ENCODE measurements around the gene CD44. TPM values are rescaled to one million over a fixed set of nuclear protein-coding genes. Genes with fewer than 3 reads are reported as not detected.
A peak's percentile ranks its signal among the peaks of the same experiment; 100 is the strongest.
"Not testable (repeated sequence)": the region's sequence is repeated elsewhere in the genome, so short reads cannot be mapped to it uniquely, and the experiment has no call there.

CD44 gene
- 309 and 350 TPM in 2 replicates for polyA plus RNA-seq (2011; rRNA removed)
- polyA plus RNA-seq (2012; cell fraction: cytosol; rRNA removed), result 153 and 218 TPM in 2 replicates
- 265 and 417 TPM in 2 replicates for polyA plus RNA-seq (2012; cell fraction: nucleus; rRNA removed)
- polyA plus RNA-seq (2017; fragmentation: RNase III; extraction: RNeasy Plus Mini Kit Qiagen cat#74134 plus additional on column Dnase treatment), result 545 to 587 TPM (median 585 TPM) in 3 replicates
- 385 and 445 TPM in 2 replicates for polyA minus RNA-seq (2011; rRNA and poly(A)+ RNA removed)

DNA sequence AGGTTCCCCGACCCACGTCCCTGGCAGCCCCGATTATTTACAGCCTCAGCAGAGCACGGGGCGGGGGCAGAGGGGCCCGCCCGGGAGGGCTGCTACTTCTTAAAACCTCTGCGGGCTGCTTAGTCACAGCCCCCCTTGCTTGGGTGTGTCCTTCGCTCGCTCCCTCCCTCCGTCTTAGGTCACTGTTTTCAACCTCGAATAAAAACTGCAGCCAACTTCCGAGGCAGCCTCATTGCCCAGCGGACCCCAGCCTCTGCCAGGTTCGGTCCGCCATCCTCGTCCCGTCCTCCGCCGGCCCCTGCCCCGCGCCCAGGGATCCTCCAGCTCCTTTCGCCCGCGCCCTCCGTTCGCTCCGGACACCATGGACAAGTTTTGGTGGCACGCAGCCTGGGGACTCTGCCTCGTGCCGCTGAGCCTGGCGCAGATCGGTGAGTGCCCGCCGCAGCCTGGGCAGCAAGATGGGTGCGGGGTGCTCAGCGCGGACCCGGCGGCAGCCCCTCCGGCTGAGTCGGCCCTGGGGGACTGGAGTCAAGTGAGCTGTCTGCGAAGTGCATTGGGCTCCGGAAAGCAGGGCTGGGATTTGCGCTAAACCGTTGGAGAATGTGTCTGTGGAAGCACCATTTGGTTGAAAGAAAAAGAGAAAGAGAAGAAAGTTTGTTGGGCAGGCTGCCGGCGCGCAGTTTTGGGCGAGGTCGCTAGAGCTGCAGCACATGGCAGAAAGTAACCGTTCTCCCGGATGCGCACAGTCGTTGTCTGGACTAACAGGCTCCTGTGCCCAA is at the start of gene CD44:
Gene CD44 (plus strand): TSS at position 229 of the 779 bp plus-strand sequence. CDS start 133 bp downstream, at position 362.
- DNase-seq (ENCODE audit: low read depth in 1 of 2, low spot score in 1 of 2) (peak; percentile 80 to 83), ATAC-seq (peak; percentile 68 to 77), FAIRE-seq (no peak)
- TF ChIP-seq, protein P1, sequence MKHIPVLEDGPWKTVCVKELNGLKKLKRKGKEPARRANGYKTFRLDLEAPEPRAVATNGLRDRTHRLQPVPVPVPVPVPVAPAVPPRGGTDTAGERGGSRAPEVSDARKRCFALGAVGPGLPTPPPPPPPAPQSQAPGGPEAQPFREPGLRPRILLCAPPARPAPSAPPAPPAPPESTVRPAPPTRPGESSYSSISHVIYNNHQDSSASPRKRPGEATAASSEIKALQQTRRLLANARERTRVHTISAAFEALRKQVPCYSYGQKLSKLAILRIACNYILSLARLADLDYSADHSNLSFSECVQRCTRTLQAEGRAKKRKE (CRISPR knock-in tag; IDR thresholded peaks at IDR 0.05; ENCODE audit: low read depth), result no peak
- TF ChIP-seq JUN (IDR thresholded peaks at IDR 0.05) (peak; percentile 75 to 90; a peak in 4 of 5 replicates), RCOR1 (IDR thresholded peaks at IDR 0.05; ENCODE audit: low read depth, low read length) (no peak), RNF2 (IDR thresholded peaks at IDR 0.05; ENCODE audit: borderline replicate concordance, low read depth) (0 out of 2 replicates have a peak, but pooled peaks have one; percentile 52), POLR2A (IDR thresholded peaks at IDR 0.05; ENCODE audit: low read length) (peak; percentile 92), PHF8 (IDR thresholded peaks at IDR 0.05; ENCODE audit: borderline replicate concordance, low read depth) (peak; percentile 37; the same call in 1 of the 2 replicates), RAD21 (conservative IDR thresholded peaks at IDR 0.05 in 1 of 2, IDR thresholded peaks at IDR 0.05 in 1 of 2) (peak in 1 of 2 experiments; percentile 9; a peak in 1 of 5 replicates)
- TF ChIP-seq, protein P2, sequence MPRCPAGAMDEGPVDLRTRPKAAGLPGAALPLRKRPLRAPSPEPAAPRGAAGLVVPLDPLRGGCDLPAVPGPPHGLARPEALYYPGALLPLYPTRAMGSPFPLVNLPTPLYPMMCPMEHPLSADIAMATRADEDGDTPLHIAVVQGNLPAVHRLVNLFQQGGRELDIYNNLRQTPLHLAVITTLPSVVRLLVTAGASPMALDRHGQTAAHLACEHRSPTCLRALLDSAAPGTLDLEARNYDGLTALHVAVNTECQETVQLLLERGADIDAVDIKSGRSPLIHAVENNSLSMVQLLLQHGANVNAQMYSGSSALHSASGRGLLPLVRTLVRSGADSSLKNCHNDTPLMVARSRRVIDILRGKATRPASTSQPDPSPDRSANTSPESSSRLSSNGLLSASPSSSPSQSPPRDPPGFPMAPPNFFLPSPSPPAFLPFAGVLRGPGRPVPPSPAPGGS (IDR thresholded peaks at IDR 0.05), result peak; percentile 90
- TF ChIP-seq, protein P3, sequence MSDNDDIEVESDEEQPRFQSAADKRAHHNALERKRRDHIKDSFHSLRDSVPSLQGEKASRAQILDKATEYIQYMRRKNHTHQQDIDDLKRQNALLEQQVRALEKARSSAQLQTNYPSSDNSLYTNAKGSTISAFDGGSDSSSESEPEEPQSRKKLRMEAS (IDR thresholded peaks at IDR 0.05), result peak; percentile 62
- Histone ChIP-seq H3K4me1 (peaks cover 60% of the 10 kb centered on the region), H3K4me3 (peak within 1 kb of the TSS; percentile 79), H3K27ac (peak within 1 kb of the TSS; percentile 96 to 98), H3K9me3 (no peaks in the 10 kb centered on the region), H3K4me2 (peak within 1 kb of the TSS; percentile 98)
- ChIA-PET POLR2A (interaction anchor here (0.8 to 2.6 kb wide), 8 partner anchors 12 to 217 kb away, joined by 3 to 20 read pairs (median 5); no protein-coding TSS in a partner anchor), CTCF (interaction anchor here (0.7 to 1.9 kb wide), 11 partner anchors 9 to 773 kb away, joined by 3 to 13 read pairs (median 3); no protein-coding TSS in a partner anchor)
- 0% methylated on average over 20 of the region's 55 CpGs for WGBS (ENCODE audit: missing lambda C conversion rate)

DNA sequence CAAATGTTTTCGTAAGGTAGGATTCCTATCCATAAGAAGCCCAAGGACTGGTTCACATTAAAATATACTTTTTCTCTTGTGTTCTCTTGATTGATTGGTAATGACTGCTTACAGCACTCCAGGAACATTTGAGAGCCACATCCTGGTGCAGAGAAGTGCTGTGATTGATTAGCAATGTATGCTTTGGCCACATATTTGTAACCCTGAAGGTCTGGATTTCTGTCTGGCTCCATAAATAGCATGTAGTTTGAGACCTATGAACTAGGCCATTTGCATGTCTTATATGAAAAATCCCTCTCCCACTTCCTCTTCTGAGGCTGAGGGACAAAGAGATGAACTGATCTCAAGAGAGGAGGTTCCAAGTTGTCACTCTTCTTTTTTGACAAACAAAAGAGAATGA is 49.3 kb upstream of the CD44 start:
- no peak overlapping the region for H3K4me2 ChIP-seq

DNA sequence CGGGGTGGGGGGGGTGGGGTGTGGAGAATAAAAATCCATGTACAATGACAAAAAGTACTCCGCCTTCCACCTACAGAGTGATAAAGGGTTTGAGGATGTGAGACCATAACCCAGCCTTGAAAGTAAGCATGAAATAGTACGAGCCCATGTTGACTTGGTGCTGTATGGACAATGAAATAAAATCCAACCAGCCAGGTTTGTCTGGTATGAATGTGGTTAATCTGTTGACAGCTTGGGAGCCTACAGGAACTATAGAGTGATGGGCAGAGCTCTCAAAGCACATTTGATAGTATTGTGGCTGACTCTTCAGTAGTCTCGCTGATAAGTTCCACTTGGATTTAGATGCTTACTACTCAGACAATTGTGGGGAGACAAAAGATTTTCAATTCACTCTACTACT is 48.8 kb upstream of the CD44 start:
- POLR2A ChIA-PET, result no interaction called here
- no peak overlapping the region for H3K4me3 ChIP-seq
- CTCF ChIA-PET, result interaction anchor here (1.6 kb wide), 1 partner anchor 302 kb away, joined by 6 read pairs; no protein-coding TSS in a partner anchor
- ATAC-seq, result no peak
- no peaks in the 10 kb centered on the region for H3K4me1 ChIP-seq
- WGBS (ENCODE audit: missing lambda C conversion rate), result 90% methylated on average over 4 of the region's 4 CpGs
- no peaks in the 10 kb centered on the region for H3K9me3 ChIP-seq
- no peak for DNase-seq (ENCODE audit: low read depth in 1 of 2, low spot score in 1 of 2)
- H3K27ac ChIP-seq, result no peak overlapping the region
- no peak for TF ChIP-seq CBX8 (IDR thresholded peaks at IDR 0.05)
- no peak for TF ChIP-seq RAD21 (conservative IDR thresholded peaks at IDR 0.05 in 1 of 2, IDR thresholded peaks at IDR 0.05 in 1 of 2)
- TF ChIP-seq KDM1A (IDR thresholded peaks at IDR 0.05; ENCODE audit: low read depth), result no peak
- no peak for TF ChIP-seq MYC (IDR thresholded peaks at IDR 0.05; ENCODE audit: borderline replicate concordance, low read length)
- TF ChIP-seq NR3C1 (IDR thresholded peaks at IDR 0.05), result no peak
- TF ChIP-seq FOXS1 (CRISPR knock-in tag; IDR thresholded peaks at IDR 0.05), result no peak
- TF ChIP-seq TFCP2L1 (CRISPR knock-in tag; IDR thresholded peaks at IDR 0.05), result no peak
- no peak overlapping the region for H3K4me2 ChIP-seq
- no peak for FAIRE-seq

More for the DNA sequence above, 49.3 kb upstream of the CD44 start:
- TF ChIP-seq RFX5 (IDR thresholded peaks at IDR 0.05), result no peak
- TF ChIP-seq FOSB (CRISPR knock-in tag; IDR thresholded peaks at IDR 0.05), result no peak
- TF ChIP-seq JUN (IDR thresholded peaks at IDR 0.05), result no peak
- no peak for TF ChIP-seq RCOR1 (IDR thresholded peaks at IDR 0.05; ENCODE audit: low read depth, low read length)
- H3K4me3 ChIP-seq, result no peak overlapping the region
- CTCF ChIA-PET, result interaction anchor here (0.6 to 0.7 kb wide), 2 partner anchors 55 to 167 kb away, joined by 3 read pairs; no protein-coding TSS in a partner anchor
- peaks cover under 1% of the 10 kb centered on the region; the same call in 1 of the 3 replicates for H3K4me1 ChIP-seq
- POLR2A ChIA-PET, result no interaction called here
- ATAC-seq, result no peak
- H3K27ac ChIP-seq, result no peak overlapping the region
- H3K9me3 ChIP-seq, result no peaks in the 10 kb centered on the region
- no peak for FAIRE-seq
- 93% methylated on average over 1 of the region's 1 CpG for WGBS (ENCODE audit: missing lambda C conversion rate)
- DNase-seq (ENCODE audit: low read depth in 1 of 2, low spot score in 1 of 2), result no peak

DNA sequence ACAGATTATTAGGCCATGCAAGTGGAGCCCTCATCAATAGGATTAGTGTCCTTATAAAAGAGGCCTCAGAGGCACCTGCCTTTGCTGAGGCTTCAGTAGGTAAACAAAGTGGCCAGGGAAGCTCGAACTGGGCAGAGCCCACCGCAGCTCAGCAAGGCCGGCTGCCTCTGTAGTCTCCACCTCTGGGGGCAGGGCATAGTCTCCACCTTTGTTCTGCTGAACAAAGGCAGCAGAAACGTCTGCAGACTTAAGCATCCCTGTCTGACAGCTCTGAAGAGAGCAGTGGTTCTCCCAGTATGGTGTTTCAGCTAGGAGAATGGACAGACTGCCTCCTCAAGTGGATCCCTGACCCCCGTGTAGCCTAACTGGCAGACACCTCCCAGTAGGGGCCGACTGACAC is 48.0 kb upstream of the CD44 start:
- H3K9me3 ChIP-seq; H3K27ac ChIP-seq; DNase-seq (ENCODE audit: low read depth in 1 of 2, low spot score in 1 of 2); POLR2A ChIA-PET; H3K4me2 ChIP-seq; H3K4me1 ChIP-seq; FAIRE-seq; H3K4me3 ChIP-seq; ATAC-seq: not testable (repeated sequence)
- 59% methylated on average over 6 of the region's 6 CpGs for WGBS (ENCODE audit: missing lambda C conversion rate)
- CTCF ChIA-PET, result interaction anchor here (1.0 to 1.6 kb wide), 2 partner anchors 166 to 301 kb away, joined by 3 to 6 read pairs; no protein-coding TSS in a partner anchor

All from A549 (cell line).